ENCODE data around the gene TMED7.

Gene TMED7

DNA sequence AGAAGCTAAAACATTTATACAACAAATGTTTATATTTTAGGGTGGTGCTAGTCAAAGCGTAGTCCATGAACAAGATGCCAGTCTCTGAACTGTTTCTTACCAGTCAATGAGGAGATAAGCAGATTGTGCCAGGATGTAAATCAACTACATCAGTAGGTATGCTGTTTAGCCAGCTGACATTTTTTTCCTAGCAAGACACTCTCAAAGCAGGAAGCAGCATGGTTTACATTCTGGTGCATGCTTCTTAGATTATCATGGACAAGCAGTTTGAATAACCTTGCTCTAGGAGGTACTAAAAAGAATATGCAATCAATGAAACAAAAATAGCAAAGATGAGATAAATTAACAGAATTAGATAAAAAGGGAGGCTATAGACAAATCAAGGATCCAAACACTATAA, 40.6 kb downstream of the TMED7 start:
- no peak overlapping the region for H3K27ac Mint-ChIP-seq
- H3K9me3 Mint-ChIP-seq = no peaks in the 10 kb centered on the region
- H3K36me3 Mint-ChIP-seq (ENCODE audit: low read depth) = peaks cover 33% of the 10 kb centered on the region
- peaks cover 23% of the 10 kb centered on the region for H3K4me1 Mint-ChIP-seq (ENCODE audit: low read depth)
- intact Hi-C loops (cut with micrococcal nuclease) = loop anchor here (5.0 kb wide), 1 partner anchor 208 kb away; no protein-coding TSS in a partner anchor
- H3K27me3 Mint-ChIP-seq = no peaks in the 10 kb centered on the region
- H3K4me3 Mint-ChIP-seq = no peak overlapping the region

DNA sequence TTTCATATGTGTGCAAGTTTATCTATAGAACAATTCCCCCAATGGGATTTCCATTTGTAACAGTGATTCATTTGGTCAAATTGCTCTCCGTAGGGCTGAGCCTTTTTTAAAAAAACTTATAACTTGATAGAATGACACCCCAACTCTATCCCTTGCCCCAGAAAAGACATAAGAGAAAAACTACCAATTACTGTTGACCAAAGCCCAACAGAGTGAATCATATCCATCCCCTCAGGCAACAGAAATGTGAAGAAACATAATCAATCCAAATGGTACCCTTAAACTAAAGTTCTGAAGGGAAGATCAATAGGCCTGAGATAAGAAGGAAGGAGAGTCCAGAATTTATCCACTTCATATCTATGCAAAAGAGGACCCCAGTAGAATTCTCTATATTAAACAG, 41.3 kb downstream of the TMED7 start:
- no peak overlapping the region for H3K4me3 Mint-ChIP-seq
- H3K4me1 Mint-ChIP-seq (ENCODE audit: low read depth) = peaks cover 23% of the 10 kb centered on the region
- no peaks in the 10 kb centered on the region for H3K27me3 Mint-ChIP-seq
- no peak overlapping the region for H3K27ac Mint-ChIP-seq
- intact Hi-C loops (cut with micrococcal nuclease) = loop anchor here (5.0 kb wide), 1 partner anchor 47 kb away; no protein-coding TSS in a partner anchor
- no peaks in the 10 kb centered on the region for H3K9me3 Mint-ChIP-seq
- H3K36me3 Mint-ChIP-seq (ENCODE audit: low read depth) = peaks cover 38% of the 10 kb centered on the region

DNA sequence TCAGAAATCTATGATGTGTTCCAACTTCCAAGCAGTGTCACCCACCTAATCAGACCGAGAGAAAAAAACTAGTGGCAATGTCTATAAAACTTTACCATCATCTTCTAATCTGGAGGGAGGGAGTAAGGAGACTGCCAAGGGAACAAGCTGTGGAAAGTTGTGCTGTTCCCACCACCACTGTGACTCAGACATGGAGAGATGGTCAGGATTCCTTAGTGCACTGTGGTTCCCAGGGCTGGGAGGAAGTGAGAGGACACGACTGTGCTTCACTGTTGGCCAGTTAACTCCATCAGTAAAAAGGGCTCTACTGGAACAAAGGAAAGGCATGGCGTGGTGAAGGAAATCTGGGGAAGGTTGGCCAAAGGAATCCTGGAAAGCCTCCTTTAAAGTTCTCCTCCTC, 42.4 kb downstream of the TMED7 start:
- peaks cover 32% of the 10 kb centered on the region for H3K36me3 Mint-ChIP-seq (ENCODE audit: low read depth)
- intact Hi-C loops (cut with micrococcal nuclease) = loop anchor here (5.0 kb wide), 1 partner anchor 46 kb away; no protein-coding TSS in a partner anchor
- no peak overlapping the region for H3K4me3 Mint-ChIP-seq
- no peaks in the 10 kb centered on the region for H3K27me3 Mint-ChIP-seq
- no peaks in the 10 kb centered on the region for H3K9me3 Mint-ChIP-seq
- H3K27ac Mint-ChIP-seq = no peak overlapping the region
- peaks cover 29% of the 10 kb centered on the region for H3K4me1 Mint-ChIP-seq (ENCODE audit: low read depth)

DNA sequence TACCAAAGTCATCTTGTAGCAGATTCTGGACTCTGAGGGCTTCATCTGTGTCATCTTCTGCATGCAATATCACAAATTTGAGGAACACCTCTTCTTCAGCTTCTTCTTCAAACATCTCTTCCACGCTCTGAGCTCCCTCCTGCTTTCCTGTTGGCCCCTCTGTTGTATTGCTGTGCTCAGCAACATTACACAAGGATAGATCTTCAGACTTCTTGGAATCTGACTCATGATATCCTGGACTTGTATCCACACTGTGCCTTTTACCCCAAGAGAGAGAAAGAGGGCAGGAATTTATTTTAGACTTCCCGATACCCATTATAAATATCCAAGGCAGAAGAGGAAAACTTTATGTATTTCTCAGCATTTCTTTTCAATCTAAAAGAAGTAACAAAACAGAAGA, 44.9 kb downstream of the TMED7 start:
- no peak overlapping the region for H3K4me3 Mint-ChIP-seq
- intact Hi-C loops (cut with micrococcal nuclease) = loop anchor here (5.0 kb wide), 1 partner anchor 44 kb away; no protein-coding TSS in a partner anchor

DNA sequence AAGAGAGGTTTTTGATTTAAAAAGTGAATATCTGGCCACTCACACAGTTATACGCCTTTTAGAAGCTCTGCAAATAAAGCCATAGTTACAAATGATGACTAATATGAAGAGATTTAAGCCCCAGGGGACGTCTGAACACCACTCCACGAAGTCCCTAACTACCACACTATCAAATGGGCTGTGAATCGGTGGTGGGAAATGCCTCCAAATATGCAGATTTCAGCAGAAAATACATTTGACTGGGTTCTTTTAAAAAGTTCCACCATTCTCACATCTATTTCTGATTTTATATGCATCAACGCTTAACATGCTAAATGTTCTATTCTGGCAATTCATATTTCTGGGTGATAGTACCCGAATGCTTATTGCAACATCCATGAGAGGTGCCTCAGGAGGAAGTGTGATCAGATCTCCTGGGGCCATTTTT, 46.1 kb downstream of the TMED7 start:
- intact Hi-C loops (cut with micrococcal nuclease) = loop anchor here (5.0 kb wide), 1 partner anchor 42 kb away; no protein-coding TSS in a partner anchor
- Mint-ChIP-seq H3K4me3 (no peak overlapping the region), H3K27ac (no peak overlapping the region), H3K9me3 (no peaks in the 10 kb centered on the region), H3K36me3 (ENCODE audit: low read depth) (peaks cover 44% of the 10 kb centered on the region), H3K4me1 (ENCODE audit: low read depth) (peaks cover 41% of the 10 kb centered on the region), H3K27me3 (no peaks in the 10 kb centered on the region)

More for the DNA sequence above, 44.9 kb downstream of the TMED7 start:
- H3K27me3 Mint-ChIP-seq = no peaks in the 10 kb centered on the region
- H3K27ac Mint-ChIP-seq = no peak overlapping the region
- peaks cover 36% of the 10 kb centered on the region for H3K4me1 Mint-ChIP-seq (ENCODE audit: low read depth)
- peaks cover 45% of the 10 kb centered on the region for H3K36me3 Mint-ChIP-seq (ENCODE audit: low read depth)
- no peaks in the 10 kb centered on the region for H3K9me3 Mint-ChIP-seq

DNA sequence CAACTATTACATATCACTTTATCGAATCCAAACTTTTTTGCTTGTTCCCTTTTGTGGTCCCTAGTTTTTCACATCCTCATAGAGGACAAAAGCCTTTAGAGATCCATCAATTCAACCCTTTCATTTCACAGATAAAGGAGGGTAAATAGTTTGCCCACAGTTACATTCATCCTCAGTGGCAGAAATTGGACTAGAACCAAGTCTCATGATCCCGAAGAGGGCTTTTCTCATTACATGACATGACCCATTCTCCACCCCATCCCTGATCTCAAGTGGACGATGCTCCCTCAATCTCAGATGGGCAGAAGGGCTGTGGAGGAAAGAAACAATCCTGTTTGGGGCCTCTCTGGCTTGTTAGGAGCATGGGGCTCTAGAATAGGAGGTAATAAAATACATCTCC, 46.6 kb downstream of the TMED7 start:
- peaks cover 41% of the 10 kb centered on the region for H3K4me1 Mint-ChIP-seq (ENCODE audit: low read depth)
- intact Hi-C loops (cut with micrococcal nuclease) = no loop called here
- no peak overlapping the region for H3K27ac Mint-ChIP-seq
- H3K9me3 Mint-ChIP-seq = no peaks in the 10 kb centered on the region
- H3K27me3 Mint-ChIP-seq = no peaks in the 10 kb centered on the region
- no peak overlapping the region for H3K4me3 Mint-ChIP-seq
- H3K36me3 Mint-ChIP-seq (ENCODE audit: low read depth) = peaks cover 39% of the 10 kb centered on the region

DNA sequence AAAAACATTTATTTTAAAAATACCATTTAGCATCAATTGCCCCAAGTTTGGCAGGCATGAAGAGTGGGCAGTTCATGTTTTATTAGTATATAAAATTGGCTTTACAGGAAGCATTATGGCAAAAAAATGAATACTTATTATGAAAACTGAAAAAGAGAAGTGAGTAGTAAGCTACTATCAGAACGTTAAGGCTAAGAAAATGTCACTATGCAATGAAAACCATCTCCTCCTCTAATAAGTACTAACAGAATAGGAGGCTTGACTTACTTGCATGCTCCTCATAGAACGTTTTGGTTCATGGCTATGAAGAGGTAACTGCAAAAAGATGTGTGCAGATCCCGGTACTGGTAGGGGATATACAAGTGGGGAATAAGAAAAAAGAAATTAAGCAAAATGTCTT, 47.2 kb downstream of the TMED7 start:
- intact Hi-C loops (cut with micrococcal nuclease) = no loop called here
- H3K27me3 Mint-ChIP-seq = no peaks in the 10 kb centered on the region
- no peak overlapping the region for H3K4me3 Mint-ChIP-seq
- H3K27ac Mint-ChIP-seq = no peak overlapping the region
- peaks cover 40% of the 10 kb centered on the region for H3K4me1 Mint-ChIP-seq (ENCODE audit: low read depth)
- H3K9me3 Mint-ChIP-seq = no peaks in the 10 kb centered on the region
- peaks cover 37% of the 10 kb centered on the region for H3K36me3 Mint-ChIP-seq (ENCODE audit: low read depth)

DNA sequence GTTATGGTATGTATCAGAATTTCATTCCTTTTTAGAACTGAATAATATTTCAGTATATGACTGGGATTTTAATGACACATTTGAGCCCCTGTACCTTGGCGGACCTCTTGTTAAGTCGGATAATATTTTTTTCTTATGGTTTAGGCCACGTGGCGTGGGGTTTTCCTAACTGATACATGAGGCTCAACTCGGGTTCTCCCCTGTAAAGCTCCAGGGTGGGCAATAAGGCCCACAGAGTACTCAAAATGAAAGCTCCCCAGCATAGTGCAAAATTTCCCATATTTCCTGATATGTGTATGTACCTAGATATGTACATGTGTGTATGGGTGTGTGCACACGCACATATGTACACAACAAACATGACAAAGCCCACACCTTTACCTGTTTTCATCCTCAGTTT, 48.1 kb downstream of the TMED7 start:
- H3K9me3 Mint-ChIP-seq = no peaks in the 10 kb centered on the region
- no peak overlapping the region for H3K4me3 Mint-ChIP-seq
- intact Hi-C loops (cut with micrococcal nuclease) = no loop called here
- no peak overlapping the region for H3K27ac Mint-ChIP-seq
- H3K4me1 Mint-ChIP-seq (ENCODE audit: low read depth) = peaks cover 33% of the 10 kb centered on the region
- H3K27me3 Mint-ChIP-seq = no peaks in the 10 kb centered on the region
- H3K36me3 Mint-ChIP-seq (ENCODE audit: low read depth) = peaks cover 33% of the 10 kb centered on the region

DNA sequence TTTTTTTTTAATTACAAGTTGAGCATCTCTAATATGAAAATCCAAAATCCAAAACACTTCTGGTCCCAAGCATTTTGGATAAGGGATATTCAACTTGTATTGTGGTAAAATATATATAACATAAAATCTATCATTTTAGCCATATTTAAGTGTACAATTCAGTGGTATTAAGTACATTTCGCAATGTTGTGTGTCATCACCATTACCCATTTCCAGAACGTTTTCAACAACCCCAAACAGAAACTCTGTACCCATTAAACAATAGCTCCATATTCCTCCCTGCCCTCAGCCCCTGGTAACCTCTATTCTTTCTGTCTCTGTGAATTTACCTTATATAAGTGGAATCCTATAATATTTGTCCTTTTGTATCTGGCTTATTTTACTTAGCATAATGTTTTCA, 48.5 kb downstream of the TMED7 start:
- intact Hi-C loops (cut with micrococcal nuclease) = no loop called here
- Mint-ChIP-seq H3K4me3 (no peak overlapping the region), H3K36me3 (ENCODE audit: low read depth) (peaks cover 37% of the 10 kb centered on the region), H3K4me1 (ENCODE audit: low read depth) (peaks cover 33% of the 10 kb centered on the region), H3K27ac (no peak overlapping the region), H3K9me3 (no peaks in the 10 kb centered on the region), H3K27me3 (no peaks in the 10 kb centered on the region)

DNA sequence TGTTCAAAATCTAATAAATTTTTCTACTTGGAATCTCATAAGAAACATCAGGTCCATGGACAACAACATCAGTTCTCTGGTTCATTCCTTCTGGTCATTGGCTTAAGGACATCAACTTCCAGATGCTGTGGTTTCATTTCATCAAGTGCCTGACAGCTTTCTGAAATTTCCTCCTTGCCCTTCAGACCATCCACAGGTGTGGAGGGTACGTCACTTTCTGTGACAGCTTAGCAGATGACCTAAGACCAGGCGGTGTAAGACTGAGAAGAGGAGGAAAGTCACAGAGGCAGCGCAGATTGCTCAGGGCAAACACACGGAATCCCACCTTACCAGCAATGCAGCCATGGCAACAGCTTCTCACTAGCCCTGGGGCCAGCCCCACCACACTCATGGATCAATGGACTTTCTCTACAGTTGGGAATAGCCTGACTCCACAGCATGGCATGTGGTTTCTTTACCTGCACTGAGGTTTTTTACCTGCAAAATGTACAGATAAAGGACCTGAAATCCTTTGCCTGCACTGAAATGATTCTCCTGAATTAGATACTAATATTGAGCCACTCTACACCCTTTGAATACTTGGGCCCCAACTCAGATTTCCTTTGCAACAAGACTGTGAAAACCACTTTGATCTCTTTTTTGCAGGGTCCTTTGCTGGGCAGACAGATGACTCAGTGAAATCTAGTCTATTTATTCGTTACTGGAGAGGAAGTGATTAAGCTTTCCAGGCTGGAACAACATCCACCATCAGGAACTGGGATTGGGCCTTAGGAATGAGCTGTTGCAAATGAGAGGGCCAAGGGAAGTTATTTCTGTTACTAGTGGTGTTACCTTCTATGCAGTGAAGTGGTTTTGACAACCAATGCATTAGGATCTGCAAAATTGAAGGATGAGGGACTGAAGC, 50.4 kb downstream of the TMED7 start:
- Mint-ChIP-seq H3K4me1 (ENCODE audit: low read depth) (peaks cover 18% of the 10 kb centered on the region), H3K36me3 (ENCODE audit: low read depth) (peaks cover 26% of the 10 kb centered on the region), H3K27me3 (no peaks in the 10 kb centered on the region), H3K27ac (no peak overlapping the region), H3K4me3 (no peak overlapping the region), H3K9me3 (no peaks in the 10 kb centered on the region)
- intact Hi-C loops (cut with micrococcal nuclease) = no loop called here

DNA sequence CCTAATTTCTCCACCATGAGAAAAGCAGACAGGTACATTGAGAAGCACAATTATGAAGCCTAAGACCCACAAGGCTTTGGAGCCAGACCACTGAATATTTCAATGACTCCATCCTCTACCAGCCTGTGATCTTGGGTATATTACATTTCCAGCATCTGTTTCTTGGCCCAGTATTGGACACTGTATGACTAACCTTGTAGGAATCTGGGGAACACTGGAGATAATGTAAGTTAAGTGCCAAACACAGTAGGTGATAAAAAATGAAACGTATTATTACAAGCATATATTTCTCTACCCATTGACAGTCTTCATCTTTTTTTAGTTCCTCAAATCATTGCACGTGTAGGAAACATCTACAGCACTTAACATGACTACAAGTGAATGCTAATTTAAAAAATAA, 52.7 kb downstream of the TMED7 start:
- Mint-ChIP-seq H3K27me3 (no peaks in the 10 kb centered on the region), H3K4me3 (no peak overlapping the region), H3K4me1 (ENCODE audit: low read depth) (peaks cover 12% of the 10 kb centered on the region), H3K27ac (no peak overlapping the region), H3K9me3 (no peaks in the 10 kb centered on the region), H3K36me3 (ENCODE audit: low read depth) (peaks cover 19% of the 10 kb centered on the region)
- intact Hi-C loops (cut with micrococcal nuclease) = no loop called here

DNA sequence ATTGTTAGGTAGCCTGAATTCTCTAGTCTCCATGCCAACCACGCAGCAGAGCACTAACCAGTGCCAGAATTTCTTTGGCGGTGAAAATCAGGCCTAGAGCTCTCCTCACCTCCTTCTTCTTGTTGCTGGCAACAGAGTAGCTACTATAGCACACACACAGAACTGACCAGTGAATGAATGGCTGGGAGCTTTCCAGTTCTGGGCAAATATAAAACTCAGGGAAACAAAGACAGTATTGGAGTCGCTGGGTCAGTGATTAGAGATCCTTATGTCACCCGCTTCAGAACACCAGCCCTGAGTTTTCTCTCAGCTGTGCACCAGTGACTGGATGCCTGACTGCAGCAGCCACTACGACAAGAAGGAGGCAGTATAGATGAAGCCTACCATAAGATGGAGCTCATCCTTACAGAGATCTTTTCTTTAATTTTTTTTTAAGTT, 54.4 kb downstream of the TMED7 start:
- intact Hi-C loops (cut with micrococcal nuclease) = no loop called here
- peaks cover 10% of the 10 kb centered on the region for H3K4me1 Mint-ChIP-seq (ENCODE audit: low read depth)
- peaks cover 6% of the 10 kb centered on the region for H3K36me3 Mint-ChIP-seq (ENCODE audit: low read depth)
- H3K27me3 Mint-ChIP-seq = no peaks in the 10 kb centered on the region
- no peak overlapping the region for H3K27ac Mint-ChIP-seq
- no peaks in the 10 kb centered on the region for H3K9me3 Mint-ChIP-seq
- no peak overlapping the region for H3K4me3 Mint-ChIP-seq

DNA sequence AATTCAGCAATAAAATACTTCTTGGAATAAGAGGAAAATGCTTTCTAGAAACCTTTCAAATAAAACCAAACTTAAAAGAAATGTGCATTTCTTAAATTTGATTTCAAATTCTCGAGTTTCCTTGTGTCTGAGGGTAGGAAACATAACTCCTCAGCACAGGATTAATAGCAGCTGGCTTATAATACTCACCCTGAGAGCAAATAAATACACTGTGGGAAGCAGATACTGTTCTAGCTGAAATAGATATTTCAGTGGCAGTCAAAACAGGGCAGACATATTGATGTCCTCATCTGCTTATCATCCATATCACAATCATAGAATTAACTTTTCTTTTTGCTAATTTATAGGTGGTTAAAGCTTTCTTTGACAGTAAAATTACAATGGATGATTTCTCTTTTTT, 57.2 kb downstream of the TMED7 start:
- H3K9me3 Mint-ChIP-seq = no peaks in the 10 kb centered on the region
- no peak overlapping the region for H3K27ac Mint-ChIP-seq
- H3K27me3 Mint-ChIP-seq = no peaks in the 10 kb centered on the region
- H3K4me1 Mint-ChIP-seq (ENCODE audit: low read depth) = peaks cover 11% of the 10 kb centered on the region
- intact Hi-C loops (cut with micrococcal nuclease) = no loop called here
- H3K4me3 Mint-ChIP-seq = no peak overlapping the region
- H3K36me3 Mint-ChIP-seq (ENCODE audit: low read depth) = peaks cover 6% of the 10 kb centered on the region

DNA sequence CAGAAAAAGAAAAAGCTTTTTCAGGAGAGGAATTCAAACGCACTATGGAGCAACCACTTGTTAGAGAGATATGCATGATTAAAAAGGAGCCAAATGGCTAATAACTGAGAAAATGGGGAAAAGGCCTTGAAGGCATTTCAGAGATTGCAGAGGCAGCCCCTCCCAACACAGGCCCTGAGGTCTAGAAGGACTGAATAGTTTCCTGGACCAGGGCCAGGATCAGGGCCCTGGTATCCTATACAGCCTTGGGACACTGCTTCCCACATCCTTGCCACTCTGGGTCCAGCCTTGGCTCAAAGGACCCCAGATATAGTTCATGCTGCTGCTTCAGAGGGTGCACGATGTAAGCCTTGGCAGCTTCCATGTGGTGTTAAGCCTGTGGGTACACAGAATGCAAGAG, 60.6 kb downstream of the TMED7 start:
- H3K4me1 Mint-ChIP-seq (ENCODE audit: low read depth) = peaks cover 11% of the 10 kb centered on the region
- no peaks in the 10 kb centered on the region for H3K36me3 Mint-ChIP-seq (ENCODE audit: low read depth)
- no peak overlapping the region for H3K4me3 Mint-ChIP-seq
- intact Hi-C loops (cut with micrococcal nuclease) = no loop called here
- peaks cover 9% of the 10 kb centered on the region for H3K9me3 Mint-ChIP-seq
- no peaks in the 10 kb centered on the region for H3K27me3 Mint-ChIP-seq
- no peak overlapping the region for H3K27ac Mint-ChIP-seq

Data from dendritic cell treated with granulocyte-macrophage colony-stimulating factor and Interleukin-4, amounts not matched to agents 40 ng/mL and 50 ng/mL, for 4 days (primary cell).